ENCODE results near the gene AMPD3. TPM values are rescaled to one million over a fixed set of nuclear protein-coding genes. Genes with fewer than 3 reads are reported as not detected.

The AMPD3 gene
- polyA plus RNA-seq, 1 of the 3 experiments (the other 2 are of a cell fraction), result 1.7 TPM

- TF ChIP-seq REST (IDR thresholded peaks at IDR 0.05; ENCODE audit: low read depth, low read length), result no peak
- TF ChIP-seq GATA2 (CRISPR knock-in tag; IDR thresholded peaks at IDR 0.05), result no peak
- TF ChIP-seq, protein P1, sequence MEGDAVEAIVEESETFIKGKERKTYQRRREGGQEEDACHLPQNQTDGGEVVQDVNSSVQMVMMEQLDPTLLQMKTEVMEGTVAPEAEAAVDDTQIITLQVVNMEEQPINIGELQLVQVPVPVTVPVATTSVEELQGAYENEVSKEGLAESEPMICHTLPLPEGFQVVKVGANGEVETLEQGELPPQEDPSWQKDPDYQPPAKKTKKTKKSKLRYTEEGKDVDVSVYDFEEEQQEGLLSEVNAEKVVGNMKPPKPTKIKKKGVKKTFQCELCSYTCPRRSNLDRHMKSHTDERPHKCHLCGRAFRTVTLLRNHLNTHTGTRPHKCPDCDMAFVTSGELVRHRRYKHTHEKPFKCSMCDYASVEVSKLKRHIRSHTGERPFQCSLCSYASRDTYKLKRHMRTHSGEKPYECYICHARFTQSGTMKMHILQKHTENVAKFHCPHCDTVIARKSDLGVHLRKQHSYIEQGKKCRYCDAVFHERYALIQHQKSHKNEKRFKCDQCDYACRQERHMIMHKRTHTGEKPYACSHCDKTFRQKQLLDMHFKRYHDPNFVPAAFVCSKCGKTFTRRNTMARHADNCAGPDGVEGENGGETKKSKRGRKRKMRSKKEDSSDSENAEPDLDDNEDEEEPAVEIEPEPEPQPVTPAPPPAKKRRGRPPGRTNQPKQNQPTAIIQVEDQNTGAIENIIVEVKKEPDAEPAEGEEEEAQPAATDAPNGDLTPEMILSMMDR (IDR thresholded peaks at IDR 0.05), result no peak
- no peak for TF ChIP-seq RAD21 (IDR thresholded peaks at IDR 0.05; ENCODE audit: low read length)
- TF ChIP-seq ELF1 (IDR thresholded peaks at IDR 0.05), result no peak
- TF ChIP-seq GABPA (IDR thresholded peaks at IDR 0.05; ENCODE audit: low read depth), result no peak
Observed at GRCh38 chr11:10443721-10444235, 11.3 kb upstream of the AMPD3 start (continued).

DNA sequence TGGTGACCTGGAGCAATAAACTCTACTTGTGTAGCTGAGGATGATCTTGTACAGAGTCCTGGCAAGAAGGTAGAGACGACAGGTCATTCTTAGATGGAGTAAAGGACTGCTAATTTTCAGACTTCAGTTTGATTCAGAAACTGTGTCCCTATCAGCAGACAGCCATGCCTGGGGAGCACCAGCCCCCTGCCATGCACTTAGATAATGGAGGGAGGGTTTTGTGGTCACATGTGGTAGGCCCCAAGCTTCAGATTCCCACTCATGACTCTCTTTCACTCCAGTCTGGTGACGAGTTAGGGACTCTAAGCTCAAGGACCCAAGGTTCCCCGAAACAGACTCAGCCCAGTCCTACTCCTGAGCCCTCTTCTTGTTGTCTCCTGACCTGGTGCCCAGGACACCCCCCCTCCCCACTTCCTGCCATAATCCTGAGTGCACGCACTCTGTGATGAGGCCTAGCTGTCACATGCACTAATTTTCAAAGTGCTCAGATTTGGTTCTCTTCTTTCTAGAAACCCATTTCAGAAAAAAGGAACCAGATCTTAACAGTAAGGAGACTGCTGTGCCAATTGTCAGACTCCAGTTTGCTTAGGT lies 10.2 kb upstream of the AMPD3 start:
- ChIA-PET POLR2A (no interaction called here), CTCF (interaction anchor here (0.9 kb wide), 1 partner anchor 32 kb away, joined by 4 read pairs; no protein-coding TSS in a partner anchor)
- Histone ChIP-seq H4K20me1 (ENCODE audit: insufficient read depth) (no peaks in the 10 kb centered on the region), H3F3A (replicated peaks; ENCODE audit: insufficient read depth) (no peaks in the 10 kb centered on the region), H3K4me1 (ENCODE audit: control insufficient read depth in 1 of 2, insufficient read depth in 2 of 2, low read depth in 1 of 2, low read length in 1 of 2) (peaks cover 0 to 19% of the 10 kb centered on the region in 2 experiments; a peak in 1 of 4 replicates), H3K27me3 (ENCODE audit: insufficient read depth) (no peaks in the 10 kb centered on the region), H3K9me3 (no peaks in the 10 kb centered on the region), H3K27ac (ENCODE audit: low read depth in 2 of 2, low read length in 1 of 2) (peak overlapping the region in 1 of 2 experiments; percentile 43; a peak in 1 of 4 replicates), H2AFZ (ENCODE audit: low read depth) (no peak overlapping the region), H3K36me3 (replicated peaks in 1 of 2; ENCODE audit: control insufficient read depth in 1 of 2, insufficient read depth in 2 of 2, low read length in 1 of 2) (no peaks in the 10 kb centered on the region), H3K9ac (no peak overlapping the region), H3K79me2 (ENCODE audit: insufficient read depth) (no peaks in the 10 kb centered on the region), H3K4me3 (ENCODE audit: low read depth in 2 of 2, low read length in 1 of 2) (no peak overlapping the region), H3K9me2 (no peaks in the 10 kb centered on the region), H3K4me2 (no peak overlapping the region)
- DNase-seq, result peak; percentile 30
- TF ChIP-seq GABPA (IDR thresholded peaks at IDR 0.05; ENCODE audit: low read depth) (no peak), USF1 (IDR thresholded peaks at IDR 0.05; ENCODE audit: borderline replicate concordance, low read depth) (no peak), NRF1 (IDR thresholded peaks at IDR 0.05; ENCODE audit: low read depth, low read length) (no peak), EP300 (IDR thresholded peaks at IDR 0.05; ENCODE audit: borderline replicate concordance in 1 of 2, low read depth in 1 of 2, low read length in 1 of 2) (no peak)
- WGBS (ENCODE audit: low lambda C conversion rate), result 83% methylated on average over 3 of the region's 4 CpGs
